HG03097 (cell line): ENCODE results near the gene FRMD4A.

Source experiments
- ATAC-seq: cut with Tn5 transposase; IDR thresholded peaks from one replicate; pipeline ENCODE4 v1.9.1; 2021; ENCODE audit not compliant: unreplicated experiment, low FRiP score

The FRMD4A gene

DNA sequence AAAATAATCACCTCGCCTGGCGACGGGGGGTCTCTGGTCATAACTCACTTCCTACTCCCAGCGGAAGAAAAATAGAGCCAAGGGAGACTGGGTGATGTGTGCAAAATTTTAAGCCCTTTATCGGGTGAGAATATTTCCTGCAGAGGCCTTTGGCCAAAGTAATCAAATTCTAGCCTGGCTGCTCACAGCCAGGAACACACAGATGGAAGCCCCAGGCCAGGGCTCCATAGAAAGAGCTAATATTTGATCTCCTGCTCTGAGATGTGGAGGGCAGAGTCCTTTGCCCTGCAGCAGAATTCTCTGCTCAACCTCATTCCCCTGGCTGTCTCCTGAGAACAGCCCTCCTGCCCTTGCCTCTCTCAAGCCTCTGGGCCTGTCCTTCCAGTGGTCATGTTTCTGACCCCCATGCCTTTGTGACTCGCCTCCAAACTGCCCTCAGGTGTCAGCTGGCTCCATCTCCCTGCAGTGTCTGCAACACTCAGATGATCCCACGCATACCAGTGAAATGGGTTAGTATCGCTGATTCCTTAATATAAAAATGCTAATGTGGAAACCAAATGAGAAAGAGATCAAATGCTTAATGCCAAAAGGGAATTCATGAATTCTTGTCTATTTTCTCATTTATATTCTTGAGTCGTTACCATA lies 34.5 kb downstream of the FRMD4A start:
- no peak for ATAC-seq

DNA sequence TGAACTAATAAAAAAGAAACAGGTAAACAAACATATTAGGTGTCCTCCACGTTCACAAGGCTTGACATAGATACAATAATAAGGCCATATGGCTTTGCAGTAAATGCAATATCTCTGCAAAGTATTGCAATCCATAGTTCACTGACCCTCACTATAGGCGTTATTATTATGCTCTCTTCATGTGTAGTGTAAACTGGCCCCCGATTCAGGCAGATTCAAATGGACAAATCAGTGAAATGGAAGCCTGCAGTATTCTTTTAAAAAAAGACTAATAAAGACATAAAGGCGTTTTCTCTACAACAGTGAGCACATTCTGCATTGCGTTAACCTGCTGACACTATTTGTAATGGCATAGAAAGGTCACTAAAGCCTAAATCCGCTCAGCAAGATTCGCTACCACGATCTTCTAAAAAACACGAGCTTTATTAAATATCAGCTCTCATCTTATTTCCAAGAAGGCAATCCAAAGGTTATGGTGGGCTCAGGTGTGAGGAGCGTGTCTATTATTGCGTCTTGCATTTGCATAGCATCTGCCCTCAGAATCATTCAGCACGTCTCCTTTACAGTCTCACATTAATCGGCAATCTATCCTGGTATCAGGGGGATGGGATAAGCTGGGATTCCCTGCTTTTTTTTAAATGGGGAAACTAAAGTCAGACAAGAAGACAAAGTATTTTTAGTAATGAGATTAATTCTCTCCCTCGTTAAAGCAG lies 36.2 kb downstream of the FRMD4A start:
- ATAC-seq, result no peak

GRCh38 chr10:14293526-14293925 lies 37.2 kb downstream of the FRMD4A start:
- no peak for ATAC-seq

- no peak for ATAC-seq
Measured at GRCh38 chr10:14291296-14291695, 39.4 kb downstream of the FRMD4A start.

DNA sequence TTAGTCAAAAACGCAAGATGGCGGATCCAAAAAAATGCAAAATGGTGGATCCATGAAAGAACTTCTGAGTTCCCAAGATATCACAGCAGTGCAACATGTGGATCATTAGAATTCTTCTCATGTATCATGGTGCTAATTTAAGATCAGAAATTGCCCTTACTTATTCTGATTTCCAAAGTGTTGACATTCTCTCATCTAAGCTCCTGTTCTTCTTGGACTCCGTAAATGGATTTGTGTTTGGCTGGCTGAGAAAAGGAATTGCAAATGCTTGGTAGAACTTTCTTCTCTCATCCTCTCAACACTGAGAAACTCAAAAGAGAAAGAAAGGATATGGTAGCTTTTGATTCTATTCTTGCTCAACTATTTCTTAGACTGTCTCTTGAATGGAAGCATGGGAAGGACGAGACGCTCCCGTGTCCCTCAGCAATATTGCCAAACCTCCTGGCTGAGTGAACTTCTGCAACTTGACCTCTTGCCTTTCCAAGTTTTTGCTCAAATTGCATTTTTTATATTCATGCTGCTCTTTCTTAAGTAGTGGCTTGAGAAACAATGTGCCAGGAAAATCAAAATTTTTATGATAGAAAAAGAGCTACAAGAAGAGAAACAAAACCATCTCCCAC lies 44.7 kb downstream of the FRMD4A start:
- no peak for ATAC-seq

DNA sequence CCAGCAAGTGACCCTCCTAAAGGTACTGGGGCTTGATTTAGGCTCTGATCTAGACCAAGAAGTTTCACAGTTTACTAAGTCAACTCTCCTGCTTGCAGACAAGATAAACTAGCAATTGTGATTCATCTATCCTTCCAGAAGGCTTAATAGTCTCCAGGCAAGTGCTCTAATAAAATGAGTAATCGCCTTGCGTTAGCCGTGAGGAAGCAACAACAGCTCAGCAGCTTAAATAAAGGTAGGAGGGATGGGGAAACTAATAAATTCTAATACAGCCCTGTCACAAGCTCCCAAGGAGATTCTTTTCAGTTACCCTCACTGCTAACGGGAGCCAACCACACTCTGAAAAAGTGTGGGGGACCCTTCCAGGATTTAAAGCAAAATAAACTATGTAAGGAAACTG lies 48.4 kb downstream of the FRMD4A start:
- no peak for ATAC-seq

DNA sequence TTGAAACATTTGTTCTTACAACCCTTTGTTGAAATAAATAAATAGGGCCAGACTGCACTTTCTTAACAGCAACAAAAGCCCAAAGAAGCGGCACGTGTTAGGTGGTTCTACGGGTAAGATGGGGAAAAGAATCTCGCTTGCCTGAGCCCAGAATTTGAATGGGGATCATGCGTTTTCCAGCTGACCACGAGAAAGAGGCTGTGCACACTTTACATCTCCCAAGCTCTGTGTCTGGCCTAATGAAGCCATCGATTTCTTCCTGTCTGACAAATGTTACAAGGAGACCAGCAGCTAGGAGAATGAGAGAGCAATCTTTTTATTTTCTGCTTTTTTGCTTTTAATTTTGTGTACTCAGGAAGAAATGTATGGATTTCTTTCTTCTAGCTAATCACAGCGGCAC lies 52.2 kb downstream of the FRMD4A start:
- no peak for ATAC-seq

GRCh38 chr10:14276210-14276609 lies 54.5 kb downstream of the FRMD4A start:
- ATAC-seq, result no peak

- ATAC-seq, result no peak
Measured at GRCh38 chr10:14271621-14272020, 59.1 kb downstream of the FRMD4A start.

- ATAC-seq, result no peak
Measured at GRCh38 chr10:14270370-14270769, 60.4 kb downstream of the FRMD4A start.

DNA sequence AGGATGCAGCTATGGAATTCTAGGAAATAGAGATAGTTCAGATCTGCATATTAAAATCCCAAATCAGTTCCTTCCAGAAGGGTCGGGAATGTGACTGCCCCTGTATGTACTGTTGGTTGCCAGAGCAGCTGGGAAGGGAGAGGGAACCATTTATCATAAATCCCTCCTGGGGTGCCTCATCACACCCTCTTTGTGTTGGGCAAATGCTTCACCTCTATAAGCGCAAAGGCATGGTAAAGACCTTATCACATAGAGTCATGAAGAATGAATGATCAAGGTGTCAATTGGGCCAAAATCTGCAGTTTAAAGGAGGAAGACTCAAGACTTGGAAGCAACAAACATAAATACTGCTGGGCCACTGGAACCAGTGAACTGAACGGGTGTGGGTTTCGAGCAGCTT lies 65.0 kb downstream of the FRMD4A start:
- ATAC-seq, result no peak

- ATAC-seq, result no peak
Measured at GRCh38 chr10:14262836-14263425, 67.8 kb downstream of the FRMD4A start.

GRCh38 chr10:14261336-14261735 lies 69.4 kb downstream of the FRMD4A start:
- ATAC-seq, result no peak

DNA sequence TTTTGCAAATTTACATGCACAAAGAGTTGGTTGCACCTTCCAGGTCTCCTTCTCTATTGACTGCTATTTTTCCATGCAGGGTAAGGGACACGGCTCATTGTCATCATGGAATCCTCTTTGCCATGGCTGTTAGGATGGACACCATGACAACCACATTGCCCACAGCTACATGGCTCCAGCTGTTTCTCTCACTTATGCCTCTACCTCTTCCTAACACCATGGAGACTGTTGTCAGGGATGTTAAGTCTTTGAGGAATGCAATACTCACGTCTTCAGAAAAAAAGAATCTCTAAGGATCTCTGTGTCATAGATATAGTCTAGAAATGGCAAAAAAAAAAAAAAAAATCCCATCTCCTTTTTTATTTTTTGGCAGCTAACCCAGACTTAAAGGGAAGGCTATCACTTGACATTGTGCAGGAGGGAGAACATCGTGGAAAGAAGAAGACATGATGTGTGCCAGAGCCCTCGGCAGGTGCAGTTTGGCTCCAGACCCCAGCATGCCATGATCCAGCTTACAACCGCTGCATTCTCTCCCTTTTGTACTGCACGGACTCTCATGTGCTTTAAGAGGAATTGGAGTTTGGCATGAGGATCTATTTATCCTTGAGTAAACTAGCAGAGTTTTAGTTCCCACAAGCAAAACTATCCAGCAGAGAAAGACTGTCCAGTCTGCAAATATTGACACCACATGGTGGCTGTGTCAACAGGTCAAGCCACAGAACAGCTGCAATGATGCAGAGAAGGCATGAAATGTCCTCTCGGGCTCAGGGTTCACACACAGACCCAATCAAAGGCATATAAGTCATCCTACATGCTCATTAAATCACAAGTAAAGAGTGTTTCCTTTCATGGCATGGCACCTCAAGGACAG lies 70.8 kb downstream of the FRMD4A start:
- no peak for ATAC-seq

GRCh38 chr10:14254368-14254767 lies 76.4 kb downstream of the FRMD4A start:
- ATAC-seq, result no peak

- no peak for ATAC-seq
Measured at GRCh38 chr10:14253711-14254110, 77.0 kb downstream of the FRMD4A start.

- no peak for ATAC-seq
Measured at GRCh38 chr10:14253079-14253478, 77.6 kb downstream of the FRMD4A start.

DNA sequence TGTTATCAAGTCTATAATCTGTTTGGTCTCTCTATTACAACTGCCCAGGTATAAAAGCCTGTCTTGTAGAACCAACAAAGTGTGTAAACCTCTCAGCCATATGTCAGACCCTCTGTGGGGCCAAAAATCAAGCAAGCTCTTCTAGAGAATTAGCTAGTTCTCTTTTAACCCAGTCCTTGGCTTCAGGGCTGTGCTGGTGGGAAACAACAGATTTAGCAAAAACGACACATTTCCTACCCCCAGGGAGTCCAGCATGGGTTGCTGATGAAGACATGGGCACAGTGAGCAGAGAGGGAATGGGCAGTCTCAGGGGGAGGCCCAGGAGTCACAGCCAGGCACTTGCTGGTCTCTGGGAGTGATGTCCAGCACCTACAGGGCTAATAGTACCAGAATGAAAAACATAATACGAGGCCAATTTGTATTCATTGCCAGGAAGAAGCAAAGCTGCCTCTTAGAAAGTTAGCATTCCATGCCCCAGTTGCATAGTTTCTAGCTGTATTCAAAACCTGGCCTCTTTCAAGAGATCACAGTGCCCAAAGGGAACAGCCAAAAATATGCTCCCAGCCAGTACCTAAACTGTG lies 80.1 kb downstream of the FRMD4A start:
- ATAC-seq, result no peak

GRCh38 chr10:14247377-14248116 lies 83.2 kb downstream of the FRMD4A start:
- no peak for ATAC-seq

DNA sequence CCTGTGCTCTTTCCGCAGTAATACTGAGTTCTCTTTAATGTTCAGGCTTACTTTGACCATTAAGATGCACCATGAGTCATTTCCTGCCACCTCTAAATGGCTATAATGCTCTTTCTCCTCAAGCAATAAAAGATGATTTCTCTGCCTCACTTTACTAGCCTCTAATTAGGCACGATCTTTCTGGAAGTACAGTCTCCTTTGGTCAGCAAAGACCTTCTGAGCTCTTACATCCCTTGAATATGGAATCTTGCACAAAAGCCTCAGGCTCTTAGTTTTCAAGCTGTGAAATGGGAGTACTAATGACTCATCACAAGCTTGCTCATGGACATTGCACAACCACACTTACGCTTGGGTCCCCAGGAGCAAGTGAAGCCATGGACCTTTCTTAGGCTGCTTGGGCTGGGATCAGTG lies 85.9 kb downstream of the FRMD4A start:
- ATAC-seq, result no peak
